NCI-H82 treated with DMSO at 0.1 percent for 48 hours (cell line): ENCODE measurements around the gene LDB3.
A peak's percentile ranks its signal among the peaks of the same experiment; 100 is the strongest.

Experiments
- DNase-seq: peaks from one replicate; lab custom pipeline; 2025; ENCODE audit not compliant: unreplicated experiment; lab: John Stamatoyannopoulos, UW

The LDB3 gene

DNA sequence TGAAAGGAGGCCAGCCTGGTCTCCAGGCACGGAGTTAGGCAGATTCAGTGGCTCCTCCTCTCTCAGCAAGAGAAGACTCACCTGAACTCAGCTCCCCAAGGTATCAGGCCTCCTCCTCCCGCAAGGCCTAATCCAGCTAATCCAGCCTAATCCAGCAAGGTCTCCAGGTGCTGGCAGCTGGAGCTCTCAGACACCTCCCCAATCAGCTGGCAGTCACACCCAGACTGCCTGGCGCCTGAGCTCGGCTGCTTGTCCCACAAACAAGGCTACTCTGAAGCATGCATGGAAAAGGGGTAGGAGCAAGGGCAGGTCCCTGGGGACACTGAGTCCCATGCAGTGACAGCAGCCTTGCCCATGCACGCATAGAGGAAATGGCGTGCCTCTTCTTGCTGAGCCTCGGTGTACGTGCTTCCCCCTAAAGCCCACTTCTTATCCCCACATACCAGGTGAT is 17.3 kb upstream of the LDB3 start:
- peak; percentile 28 for DNase-seq

DNA sequence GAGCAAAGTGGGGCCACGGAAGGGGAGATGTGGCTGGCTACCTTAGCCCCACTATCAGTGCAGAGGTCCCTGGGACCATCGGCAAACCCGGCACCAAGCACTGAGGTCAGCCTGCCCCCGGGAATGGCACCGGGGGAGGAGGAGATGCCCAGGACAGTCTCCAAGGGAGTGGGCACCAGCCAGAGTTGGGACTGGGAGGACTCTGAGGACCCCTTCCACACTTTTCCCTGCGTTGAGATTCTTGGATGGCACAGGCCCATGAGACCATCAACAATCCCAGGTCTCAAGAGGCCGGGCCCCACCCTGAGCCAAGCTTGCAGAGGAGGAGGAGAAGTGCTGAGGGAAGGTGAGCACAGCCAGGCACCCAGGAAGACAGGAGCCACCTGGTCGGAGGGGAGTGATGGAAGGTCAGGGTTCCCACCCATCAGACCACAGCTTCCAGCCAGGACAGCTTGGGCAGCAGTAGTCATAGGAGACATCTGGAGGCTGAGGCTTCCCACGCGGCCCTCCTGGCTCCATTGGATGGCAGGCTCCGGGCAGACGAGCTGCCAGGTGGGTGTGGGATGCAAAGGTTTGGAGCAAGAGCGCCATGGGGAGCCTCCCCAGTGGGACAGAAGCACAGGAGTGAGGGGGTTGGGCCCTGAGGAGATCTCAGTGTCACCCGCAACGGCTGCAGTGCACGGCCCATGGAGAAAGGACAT is 16.5 kb upstream of the LDB3 start:
- no peak for DNase-seq

DNA sequence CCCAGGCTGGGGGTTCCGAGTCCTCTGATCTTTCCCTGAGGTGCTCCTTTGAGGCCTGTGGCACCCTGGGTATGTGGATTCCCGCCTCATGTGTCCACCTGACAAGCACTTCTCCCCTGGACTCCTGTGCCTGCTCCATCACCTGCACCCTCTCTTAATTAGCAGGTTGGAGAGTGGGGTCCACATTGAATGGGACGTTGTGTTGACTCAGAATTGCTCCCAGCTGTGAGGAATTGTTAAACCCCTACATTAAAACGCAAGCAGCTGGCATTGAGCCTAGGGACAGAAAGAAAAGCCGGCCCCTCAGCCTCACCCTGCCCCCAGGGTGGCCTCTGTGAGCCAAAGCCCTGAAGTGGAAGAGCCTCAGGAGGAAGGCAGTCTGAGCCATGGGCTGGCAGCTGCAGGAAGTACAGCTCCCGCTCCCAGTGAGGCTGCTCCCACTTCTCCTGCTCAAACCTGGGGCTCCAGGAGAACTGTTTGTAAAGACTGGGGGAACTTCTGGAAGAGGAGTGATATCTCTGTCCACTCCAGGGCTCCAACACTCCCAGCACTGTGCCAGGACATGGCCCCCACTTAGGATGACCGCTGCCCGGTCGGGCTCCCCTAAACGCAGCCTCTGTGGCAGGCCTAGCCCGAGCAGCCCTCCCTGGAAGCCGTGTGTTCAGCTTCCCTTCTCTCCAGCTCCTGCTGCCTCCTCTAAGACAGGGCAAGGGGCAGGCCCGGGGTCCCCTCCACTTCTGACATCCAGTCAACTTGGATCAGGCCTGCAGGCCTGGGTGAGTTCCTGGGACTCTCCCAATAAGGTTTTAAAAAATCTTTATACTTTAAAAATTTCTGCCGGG is 15.7 kb upstream of the LDB3 start:
- DNase-seq: no peak

DNA sequence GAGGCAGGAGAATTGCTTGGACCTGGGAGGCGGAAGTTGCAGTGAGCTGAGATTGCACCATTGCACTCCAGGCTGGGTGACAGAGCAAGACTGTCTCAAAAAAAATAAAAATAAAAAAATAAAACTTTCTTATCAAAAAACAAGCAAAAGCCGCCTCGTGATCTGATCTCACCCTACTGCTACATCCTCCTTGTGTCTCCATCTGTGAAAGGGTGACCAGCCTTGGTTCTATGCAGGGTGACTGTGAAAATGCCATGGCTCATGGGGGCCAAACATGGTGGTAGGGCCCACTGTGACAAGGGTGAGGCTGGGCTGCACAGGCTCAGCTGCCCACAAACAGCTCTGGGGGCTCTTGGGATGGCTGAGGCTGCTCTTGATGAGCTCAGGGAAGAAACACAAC is 14.9 kb upstream of the LDB3 start:
- no peak for DNase-seq

DNA sequence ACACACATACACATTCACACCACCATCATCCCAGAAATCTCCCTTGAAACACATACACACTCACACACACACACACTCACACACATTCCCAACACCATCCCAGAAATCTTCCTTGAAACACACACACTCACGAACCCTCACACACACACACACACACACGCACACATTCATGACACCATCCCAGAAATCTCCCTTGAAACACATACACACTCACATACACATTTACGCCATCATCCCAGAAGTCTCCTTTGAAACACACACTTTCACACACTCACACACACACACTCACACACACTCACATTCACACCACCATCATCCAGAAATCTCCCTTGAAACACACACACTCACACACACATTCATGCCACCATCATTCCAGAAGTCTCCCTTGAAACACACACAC is 14.3 kb upstream of the LDB3 start:
- no peak for DNase-seq

DNA sequence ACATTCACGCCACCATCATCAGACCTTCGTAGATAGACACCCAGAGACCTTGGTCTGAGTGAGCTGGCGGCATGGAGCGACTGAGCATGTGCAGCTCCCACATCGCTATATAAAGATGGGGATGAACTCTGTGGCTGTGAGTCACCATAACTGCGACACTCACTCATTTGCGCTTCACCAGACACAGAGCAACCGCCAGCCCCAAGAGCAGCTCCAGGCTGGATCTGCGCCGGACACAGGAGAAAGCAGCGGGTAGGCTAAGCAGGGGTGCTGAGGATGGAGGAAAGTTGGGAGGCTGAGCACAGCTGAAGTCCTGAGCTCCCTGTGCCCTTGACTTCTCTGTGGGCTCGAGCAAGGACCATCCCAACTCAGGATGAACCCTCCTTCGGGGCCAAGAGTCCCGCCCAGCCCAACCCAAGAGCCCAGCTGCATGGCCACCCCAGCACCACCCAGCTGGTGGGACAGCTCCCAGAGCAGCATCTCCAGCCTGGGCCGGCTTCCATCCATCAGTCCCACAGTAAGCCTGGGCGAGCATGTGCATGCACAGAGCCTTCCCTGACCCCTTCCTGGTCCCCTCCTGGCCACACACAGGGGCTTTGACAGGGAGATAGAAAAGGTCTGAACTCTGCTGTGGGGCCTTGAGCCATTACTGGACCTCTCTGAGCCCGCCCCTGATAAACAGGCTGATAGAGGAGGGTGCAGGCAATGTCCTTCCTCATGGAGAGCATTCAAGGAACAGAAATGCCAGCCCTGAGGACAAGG is 13.7 kb upstream of the LDB3 start, which contains the start of gene OPN4:
Gene OPN4, plus strand, starts transcription at position 137 of the 762 bp plus-strand sequence. Its CDS starts 237 bp downstream, at position 374.
- DNase-seq: no peak

DNA sequence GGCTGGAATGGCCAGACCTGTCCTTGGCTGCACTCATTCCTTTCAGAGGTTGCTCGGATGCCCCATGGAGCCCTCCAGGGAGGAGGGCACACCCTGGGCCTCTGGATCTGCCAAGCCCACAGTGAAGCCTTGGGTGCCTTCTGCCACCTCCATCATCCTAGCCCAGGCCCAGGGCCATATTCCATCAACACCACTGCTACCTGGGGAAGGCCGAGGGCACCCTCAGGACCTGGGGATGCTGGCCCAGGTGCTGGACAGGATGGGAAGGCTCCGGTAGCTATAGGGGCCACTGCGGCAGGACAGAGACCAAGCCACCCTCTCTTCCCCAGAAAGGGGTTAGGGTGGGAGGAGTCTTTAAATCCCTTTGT is 13.2 kb upstream of the LDB3 start:
- no peak for DNase-seq

DNA sequence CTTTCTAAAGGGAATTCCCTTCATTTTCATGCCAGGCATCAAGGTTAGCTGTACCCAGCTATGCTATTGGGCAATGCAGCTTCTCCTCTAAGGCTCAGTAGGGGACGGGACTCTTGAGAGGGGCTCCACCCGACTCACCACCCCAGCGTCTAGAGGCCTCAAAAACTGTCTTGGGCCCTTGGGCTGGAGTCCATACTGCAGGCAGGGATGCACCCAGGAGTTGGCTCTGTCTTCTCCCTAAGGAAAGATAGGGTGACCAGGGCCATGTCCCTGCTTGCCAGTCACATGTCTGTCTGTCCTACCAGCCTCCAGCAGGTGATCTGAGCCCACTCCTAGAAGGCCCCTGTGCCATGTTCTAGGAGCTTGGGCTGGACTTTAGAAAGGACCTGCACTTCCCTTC is 12.7 kb upstream of the LDB3 start:
- no peak for DNase-seq

DNA sequence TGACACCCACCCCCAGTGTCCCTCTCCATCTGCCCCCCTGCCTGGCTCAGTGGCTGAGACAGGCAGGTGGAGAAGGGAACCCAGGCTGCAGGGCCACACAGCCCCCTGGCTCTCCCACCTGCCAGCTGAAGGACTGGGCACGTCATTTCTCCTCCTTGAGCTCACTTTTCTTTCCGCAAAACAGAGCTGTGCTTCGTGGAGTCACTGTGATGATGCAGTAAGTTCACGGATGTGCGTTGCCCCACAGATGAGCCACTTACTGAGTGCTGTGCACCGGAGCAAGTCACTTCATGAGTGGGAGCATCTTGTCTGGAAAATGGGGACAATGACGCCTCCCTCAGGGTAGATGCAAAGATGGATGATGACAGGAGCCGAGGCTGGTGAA is 11.3 kb upstream of the LDB3 start:
- DNase-seq: no peak

DNA sequence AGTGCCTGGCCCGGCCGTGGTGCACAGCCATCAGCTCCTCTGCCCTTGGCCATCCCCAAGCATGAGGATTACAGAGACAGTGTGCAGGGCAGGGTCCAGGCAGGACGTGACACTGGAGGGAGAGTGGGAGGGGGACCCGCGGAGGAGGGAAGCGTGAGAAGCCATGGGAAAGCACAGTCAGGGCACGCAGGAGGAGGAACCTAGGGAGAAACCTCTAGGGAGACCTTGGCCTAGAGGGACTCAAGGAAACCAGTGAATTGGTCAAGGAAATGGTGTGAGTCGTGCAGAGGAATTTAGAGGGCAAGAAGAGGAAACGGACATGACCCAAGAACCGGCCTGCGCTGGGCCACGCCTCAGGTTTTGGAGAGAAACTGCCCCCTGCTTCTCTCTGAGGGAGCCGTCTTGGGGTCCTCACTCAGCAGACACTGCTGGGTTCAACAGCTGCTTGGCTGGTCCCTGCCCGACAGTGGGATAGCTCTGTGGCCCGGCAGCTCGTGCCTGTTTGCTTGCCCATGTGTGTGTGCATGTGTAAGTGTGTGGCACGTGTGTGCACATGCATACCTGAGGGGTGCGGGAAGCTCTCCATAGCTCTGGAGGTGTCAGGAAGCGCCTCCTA is 10.8 kb upstream of the LDB3 start:
- DNase-seq: no peak

DNA sequence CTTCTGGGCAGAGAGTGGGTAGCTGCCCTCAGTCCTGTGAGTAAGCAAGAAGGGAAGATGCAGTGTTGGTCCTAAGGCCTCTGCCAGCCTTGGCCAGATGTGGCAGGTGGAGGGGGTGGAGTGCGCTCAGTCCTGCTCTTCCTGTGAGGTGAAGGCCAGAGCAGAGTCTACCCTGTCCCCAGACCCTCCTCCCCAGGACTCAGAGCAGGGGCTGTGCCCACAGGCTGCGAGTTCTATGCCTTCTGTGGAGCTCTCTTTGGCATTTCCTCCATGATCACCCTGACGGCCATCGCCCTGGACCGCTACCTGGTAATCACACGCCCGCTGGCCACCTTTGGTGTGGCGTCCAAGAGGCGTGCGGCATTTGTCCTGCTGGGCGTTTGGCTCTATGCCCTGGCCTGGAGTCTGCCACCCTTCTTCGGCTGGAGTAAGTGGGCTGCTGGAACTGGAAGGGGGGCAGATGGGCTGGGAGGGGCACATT is 10.0 kb upstream of the LDB3 start:
- DNase-seq: no peak

DNA sequence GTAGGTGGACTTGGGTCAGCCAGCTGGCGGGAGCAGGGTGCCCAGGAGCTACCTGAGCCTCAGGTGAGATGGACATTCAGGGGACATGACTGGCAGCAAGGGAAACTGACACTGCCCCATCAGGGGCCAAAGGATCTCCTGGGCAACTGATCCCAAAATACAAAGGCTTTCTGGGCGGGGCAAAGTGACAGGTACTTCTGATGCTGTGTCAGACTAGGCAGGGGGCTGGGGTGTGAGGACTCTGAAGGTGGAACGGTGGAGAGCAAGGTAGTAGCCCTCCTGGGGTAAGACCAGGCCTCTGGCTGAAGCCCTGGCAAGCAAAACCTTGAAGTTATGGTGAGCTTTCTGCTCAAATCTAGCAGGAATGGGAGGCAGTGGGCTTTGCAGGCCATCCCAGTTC is 9.6 kb upstream of the LDB3 start:
- no peak for DNase-seq

DNA sequence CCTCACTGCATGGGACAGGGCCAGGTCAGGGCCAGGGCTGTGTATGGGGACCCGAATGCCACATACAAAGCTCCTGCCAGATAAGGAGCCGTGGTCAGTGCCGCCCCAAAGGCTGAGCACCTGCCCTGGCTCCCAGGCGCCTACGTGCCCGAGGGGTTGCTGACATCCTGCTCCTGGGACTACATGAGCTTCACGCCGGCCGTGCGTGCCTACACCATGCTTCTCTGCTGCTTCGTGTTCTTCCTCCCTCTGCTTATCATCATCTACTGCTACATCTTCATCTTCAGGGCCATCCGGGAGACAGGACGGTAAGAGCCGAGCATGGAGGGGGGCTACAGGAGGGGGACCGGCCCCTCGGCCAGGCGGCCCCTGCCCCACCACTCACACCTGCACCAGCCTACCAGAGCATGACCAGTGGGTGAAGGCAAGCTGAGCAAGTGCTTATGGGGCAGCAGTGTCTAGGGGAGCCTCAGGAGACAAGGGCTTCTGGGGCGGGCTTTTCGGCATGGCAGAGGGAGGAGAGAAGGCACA is 9.1 kb upstream of the LDB3 start:
- DNase-seq: no peak

DNA sequence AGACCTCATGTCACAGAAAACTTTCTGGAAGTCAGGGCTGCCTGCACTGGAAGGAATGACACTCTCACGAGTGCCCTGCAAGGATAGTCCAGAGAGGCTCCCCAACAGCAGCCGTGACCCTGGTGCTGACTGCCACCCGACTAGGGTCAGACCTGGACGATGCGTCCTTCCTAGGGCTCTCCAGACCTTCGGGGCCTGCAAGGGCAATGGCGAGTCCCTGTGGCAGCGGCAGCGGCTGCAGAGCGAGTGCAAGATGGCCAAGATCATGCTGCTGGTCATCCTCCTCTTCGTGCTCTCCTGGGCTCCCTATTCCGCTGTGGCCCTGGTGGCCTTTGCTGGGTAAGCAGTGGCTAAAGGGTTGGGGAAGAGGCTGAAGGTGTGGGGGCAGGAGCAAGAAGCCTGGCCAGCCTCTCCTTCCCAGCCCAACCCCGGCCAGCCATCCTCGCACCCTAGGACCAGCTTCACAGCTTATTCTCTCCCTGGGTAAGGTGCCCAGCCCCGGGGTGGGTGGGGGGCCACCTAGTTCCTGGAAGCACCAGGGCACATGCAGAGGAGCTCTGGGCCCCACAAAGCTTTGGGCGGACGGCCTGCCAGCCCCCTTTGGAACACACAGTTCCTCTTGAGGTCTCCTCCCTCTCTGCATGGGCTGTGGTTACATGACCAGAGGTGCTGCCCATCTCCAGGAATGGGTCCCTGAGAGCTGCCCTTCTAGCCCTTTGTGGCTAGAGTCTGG is 8.4 kb upstream of the LDB3 start:
- DNase-seq: no peak

DNA sequence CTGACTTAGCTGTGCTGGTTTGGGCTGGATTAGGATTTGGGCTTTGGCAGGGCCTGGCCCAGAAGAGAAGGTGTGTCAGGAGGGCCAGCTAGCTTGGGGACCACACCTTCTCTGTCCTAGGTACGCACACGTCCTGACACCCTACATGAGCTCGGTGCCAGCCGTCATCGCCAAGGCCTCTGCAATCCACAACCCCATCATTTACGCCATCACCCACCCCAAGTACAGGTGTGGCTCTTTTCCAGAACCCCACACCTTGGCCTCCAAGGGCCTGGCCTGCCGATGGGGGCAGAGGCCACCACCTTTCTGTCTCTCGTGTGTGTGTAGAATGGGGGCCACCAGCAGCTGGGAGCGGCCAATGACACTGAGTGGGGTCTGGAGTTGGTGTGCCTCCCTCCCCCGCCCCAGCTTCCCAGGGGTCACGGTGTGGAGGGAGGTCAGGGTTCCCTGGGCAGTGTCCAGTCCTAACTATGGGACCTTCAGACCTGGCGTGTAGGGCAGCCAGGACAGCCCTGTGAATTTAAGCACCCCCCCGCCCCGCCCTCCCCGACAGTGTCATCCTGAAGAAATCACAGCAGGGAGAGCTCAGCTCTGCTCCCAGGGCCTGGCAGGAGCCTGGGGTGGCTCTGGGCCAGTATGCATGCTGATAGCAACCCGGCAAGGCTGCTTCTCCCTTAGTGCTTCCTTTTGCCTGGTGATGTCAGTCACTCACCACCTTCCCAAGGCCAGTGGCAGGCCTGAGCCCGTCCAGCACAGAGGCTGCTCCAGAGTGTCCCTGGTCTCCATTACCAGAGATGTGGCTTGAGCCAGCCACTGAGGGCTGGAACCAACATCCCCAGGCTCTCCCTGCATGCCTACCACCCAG is 6.9 kb upstream of the LDB3 start:
- no peak for DNase-seq

DNA sequence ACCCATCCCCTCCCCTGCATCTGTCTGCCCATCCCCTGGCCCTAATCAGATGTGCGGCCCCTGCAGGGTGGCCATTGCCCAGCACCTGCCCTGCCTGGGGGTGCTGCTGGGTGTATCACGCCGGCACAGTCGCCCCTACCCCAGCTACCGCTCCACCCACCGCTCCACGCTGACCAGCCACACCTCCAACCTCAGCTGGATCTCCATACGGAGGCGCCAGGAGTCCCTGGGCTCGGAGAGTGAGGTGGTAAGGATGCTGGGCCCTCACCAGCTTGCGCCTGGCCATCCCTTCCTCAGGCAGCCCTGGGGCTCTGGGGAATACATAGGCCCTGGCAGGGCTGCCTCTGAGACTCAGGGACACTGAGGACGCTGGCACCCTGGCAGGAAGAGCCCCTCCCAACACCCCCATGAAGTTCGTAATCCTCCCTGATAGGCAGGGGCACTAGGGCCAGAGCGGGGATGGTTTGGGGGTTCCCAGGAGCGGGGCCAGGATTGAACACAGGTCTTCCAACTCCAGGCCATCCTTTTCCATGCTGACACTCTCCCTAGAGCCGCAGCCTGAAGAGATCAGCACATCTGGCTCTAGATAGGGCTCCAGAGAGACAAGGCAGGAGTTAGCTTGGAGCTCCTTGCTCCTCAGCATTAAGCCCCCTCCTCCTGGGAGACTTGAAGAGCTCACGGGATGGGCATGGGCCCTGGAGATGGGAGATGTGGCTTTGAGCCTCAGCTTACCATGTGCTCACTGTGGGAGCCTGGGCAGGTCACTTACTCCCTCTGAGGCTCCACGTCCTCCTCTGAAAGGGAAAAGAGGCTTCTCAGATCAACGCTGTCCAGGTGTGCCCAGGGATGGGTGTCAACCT is 5.9 kb upstream of the LDB3 start:
- DNase-seq: no peak

DNA sequence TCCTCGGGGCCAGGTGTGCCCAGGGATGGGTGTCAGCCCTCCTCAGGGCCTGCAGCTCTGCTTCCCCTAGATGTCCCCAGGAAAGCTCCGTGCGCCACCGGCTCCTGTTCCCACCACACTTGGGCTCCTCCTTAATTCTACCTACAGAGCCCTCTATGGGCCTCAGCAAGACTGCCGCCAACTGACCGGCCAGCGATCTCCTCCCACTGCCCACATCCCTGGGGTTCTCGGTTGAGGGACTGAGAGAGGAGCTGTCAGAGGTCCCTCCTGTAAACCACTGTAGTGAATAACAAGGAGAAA is 5.3 kb upstream of the LDB3 start:
- no peak for DNase-seq

DNA sequence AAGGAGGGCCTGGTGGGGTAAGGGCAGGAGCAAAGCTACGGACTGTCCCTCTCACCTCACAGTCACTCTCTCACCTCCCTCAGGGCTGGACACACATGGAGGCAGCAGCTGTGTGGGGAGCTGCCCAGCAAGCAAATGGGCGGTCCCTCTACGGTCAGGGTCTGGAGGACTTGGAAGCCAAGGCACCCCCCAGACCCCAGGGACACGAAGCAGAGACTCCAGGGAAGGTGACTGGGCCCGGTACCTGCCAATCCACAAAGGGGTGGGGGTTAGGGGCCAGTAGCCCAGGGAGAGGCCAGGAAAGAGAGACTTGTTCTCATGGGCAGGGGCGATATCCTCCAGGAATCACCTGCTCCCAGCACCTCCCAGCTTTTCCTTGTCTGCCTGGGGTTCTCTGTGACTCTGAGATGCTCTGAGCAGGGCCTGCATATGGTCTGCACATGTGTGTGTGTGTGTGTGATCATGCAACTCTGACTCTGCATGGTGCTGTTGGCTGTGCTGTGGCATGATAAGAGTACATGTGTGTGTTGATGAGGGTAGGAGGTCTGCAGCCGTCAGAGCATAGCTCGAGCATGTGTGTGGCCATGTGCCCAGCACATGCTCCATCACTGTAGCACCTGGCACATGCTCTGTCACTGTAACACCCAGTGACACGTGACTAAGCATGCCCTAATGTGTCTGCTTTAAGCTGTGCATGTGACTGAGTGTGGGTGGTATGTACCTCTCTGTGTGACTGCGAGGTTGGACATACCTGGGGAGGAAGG is 4.6 kb upstream of the LDB3 start:
- DNase-seq: no peak
